ENCODE measurements around the gene CATSPER3.

Gene CATSPER3

DNA sequence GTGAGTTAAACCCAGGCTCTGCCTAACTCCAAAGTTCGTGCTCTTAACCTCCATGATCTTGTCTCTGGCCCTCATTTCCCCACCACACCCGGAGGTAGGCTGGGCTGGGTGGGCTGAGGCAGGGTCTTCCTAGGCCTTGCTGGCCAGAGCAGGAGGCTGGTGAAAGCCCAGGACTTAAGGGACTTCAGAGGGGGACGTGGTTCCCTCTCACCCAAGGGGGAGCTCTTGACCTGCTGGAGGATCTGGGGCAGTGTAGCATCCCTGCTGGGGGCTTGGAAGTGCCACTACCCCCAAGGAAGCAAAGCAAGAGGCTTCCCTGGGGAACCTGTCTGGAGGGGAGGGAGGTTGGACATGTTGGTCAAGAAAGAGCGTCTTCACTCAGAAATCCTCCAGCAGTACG lies 51.6 kb downstream of the CATSPER3 start:
- TF ChIP-seq, protein P1, sequence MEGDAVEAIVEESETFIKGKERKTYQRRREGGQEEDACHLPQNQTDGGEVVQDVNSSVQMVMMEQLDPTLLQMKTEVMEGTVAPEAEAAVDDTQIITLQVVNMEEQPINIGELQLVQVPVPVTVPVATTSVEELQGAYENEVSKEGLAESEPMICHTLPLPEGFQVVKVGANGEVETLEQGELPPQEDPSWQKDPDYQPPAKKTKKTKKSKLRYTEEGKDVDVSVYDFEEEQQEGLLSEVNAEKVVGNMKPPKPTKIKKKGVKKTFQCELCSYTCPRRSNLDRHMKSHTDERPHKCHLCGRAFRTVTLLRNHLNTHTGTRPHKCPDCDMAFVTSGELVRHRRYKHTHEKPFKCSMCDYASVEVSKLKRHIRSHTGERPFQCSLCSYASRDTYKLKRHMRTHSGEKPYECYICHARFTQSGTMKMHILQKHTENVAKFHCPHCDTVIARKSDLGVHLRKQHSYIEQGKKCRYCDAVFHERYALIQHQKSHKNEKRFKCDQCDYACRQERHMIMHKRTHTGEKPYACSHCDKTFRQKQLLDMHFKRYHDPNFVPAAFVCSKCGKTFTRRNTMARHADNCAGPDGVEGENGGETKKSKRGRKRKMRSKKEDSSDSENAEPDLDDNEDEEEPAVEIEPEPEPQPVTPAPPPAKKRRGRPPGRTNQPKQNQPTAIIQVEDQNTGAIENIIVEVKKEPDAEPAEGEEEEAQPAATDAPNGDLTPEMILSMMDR (conservative IDR thresholded peaks at IDR 0.05), result no peak
- H3K27ac ChIP-seq, result no peak overlapping the region

DNA sequence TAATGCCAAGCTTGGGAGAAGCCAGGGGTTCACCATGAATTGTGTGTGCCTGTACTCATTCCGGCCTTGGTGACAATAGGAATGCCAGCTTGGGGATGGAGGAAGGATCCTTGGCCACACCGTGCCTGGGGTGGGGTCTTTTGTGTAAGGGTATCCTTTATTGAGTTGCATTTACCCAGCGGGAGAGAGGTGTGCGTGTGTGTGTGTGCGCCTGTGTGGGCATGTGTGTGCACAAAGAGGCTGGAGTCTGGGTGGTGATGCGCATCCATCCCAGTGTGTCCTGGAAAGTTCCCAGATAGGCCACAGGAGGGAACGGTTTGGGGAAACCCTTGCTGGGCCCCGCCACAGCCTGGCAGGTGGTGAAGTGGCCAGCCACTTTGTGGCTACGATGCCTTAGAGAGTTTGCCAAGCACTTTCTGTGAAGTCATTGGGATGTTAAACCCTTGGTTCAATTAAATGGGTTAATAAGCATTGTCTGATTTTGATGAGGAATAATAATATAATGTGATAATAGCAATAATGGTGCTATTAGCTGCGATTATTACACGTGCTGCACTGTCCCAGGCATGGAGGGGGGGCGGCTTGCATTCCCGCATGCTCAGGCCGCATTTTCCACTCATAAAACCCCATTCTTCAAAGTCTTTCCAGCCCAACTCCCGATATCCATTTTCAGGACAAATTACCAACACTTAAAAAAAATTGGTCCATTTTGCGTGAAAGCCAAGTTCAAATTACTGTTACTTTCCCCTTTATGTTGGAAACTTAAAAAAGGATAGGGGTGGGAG lies 52.6 kb downstream of the CATSPER3 start:
- H3K27ac ChIP-seq, result peak overlapping the region; percentile 35
- TF ChIP-seq, protein P1 (conservative IDR thresholded peaks at IDR 0.05), result no peak

DNA sequence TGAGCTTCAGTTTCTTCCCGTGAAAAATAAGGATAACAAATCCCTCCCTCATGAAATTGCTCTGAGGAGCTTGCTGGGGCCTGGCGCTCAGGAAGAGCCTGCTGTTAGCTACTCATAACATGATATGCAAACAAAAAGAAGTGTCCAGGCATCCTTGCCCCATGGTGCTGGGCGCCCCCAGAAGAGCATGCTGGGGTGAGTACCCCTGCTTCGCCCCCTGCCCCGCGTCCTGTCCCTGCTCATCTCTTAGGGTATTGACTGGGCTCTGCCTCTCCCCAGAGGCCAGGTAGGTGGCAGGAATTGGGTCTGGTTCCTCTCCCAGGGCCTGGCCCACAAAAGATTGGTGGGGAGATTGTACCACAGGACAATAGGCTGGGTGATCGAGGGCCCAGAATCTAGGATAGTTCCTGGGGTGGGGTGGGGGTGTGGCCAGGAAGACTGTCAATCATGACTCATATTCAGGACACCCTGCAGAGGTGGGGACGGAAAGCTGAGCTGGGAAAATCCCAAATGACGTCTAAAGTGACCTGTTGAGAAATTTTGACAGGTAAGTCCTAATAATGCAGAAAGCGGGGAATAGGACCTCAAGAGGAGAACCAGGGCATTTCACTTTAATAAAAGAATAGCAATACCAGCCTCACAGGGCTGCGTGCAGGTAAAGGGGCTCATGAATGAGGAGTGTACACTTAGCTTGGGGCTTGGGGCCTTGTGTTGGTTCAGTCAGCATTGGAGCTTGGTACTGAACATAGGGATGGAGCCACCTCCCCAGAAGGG lies 57.4 kb downstream of the CATSPER3 start:
- no peak overlapping the region for H3K27ac ChIP-seq
- TF ChIP-seq, protein P1 (conservative IDR thresholded peaks at IDR 0.05), result no peak

DNA sequence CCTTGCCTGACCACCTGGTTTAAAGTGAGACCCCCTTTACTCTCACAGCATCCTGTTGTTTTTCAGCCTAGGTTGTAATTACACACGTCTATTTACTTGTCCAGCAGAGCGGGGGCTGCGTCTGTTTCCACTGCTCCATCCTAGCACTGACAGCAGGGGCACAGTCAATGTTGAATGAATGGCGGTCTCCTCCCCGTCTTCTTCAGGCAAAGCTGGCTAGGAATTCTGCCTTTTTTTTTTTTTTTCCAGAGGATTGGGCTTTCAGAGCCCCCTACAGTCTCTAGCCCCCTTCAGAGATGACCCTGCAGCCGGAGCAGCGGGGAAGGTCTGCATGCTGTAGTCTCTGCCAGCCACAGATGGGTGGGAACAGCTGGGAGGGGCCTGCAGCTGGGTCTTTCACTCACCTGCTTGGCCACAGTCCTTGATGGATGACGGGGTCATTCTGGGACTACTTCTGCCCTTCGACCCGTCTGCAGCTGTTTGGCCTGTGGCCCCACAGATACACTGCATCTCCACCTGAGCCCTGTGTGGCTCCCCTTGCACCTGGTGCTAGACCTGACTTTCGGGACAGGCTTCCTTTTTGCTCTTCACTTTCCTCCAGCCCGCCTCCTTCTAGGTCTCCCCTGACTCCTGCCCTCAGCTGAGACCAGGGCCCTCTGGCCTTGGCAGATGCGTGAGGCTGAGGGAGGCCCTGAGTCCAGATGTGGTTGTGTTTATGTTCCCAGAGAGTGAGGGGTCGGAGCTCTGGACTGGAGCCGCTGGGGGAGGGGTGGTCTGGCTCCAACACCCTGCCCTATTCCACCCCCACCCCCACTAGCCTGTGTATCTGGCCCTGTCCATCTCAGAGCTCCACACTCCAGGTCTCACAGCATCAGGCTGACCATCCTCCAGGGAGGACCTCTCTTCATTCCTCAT lies 58.3 kb downstream of the CATSPER3 start:
- H3K27ac ChIP-seq, result no peak overlapping the region
- TF ChIP-seq, protein P1 (conservative IDR thresholded peaks at IDR 0.05), result no peak

DNA sequence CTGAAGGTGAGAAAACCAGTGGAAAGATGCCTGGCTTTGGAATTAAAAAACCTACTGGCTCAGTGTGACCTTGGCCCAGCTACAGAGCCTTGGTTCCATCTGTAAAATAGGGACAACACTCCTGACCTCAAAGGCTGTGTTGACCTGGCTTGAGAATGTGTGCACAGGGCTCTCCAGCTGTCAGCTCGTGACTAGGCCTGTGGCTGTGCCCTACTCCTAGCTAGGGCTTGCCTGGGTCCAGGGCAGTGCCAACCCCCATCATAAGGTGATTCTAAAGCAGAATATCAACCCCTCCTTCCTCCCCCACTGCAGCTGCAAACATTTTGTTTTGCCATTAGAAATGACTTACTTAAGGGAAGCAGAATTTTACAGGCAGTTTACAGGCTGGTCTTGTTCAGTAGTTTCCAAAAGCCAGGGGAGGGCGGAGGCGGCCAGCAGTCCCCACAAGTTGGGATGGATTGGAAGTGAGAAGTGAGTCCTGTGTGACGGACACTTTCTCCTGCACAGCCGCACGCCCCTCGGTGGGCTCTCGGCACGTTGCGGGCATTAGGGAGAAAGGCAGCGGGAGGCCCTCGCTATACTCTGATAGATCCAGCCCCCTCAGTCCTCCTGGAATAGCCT lies 59.0 kb downstream of the CATSPER3 start:
- no peak overlapping the region for H3K27ac ChIP-seq
- TF ChIP-seq, protein P1 (conservative IDR thresholded peaks at IDR 0.05), result no peak

DNA sequence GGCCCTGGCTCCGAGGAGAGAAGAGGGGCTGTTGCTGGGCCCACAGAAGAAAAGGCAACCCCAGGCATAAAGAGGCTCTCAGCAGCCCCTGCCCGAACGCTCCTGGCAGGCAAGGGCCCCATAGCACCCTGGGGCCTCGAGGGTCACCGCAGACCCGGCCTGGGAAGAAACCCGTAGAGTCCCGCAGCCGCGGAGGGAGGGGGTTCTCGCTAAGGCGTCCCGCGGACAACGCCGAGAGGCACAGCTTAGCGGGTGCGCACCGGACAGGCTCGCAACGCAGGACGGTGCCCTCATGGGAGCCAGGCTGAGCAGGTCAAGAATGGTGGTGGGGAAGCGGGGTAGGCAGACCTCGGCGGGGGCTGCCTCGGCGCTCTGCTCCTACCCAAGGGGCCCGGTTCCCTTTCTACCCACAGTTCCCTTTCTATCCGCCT lies 59.6 kb downstream of the CATSPER3 start:
- TF ChIP-seq, protein P1 (conservative IDR thresholded peaks at IDR 0.05), result no peak
- H3K27ac ChIP-seq, result no peak overlapping the region
